Measurements from ENCODE around the gene POU2F2. TPM values are rescaled to one million over a fixed set of nuclear protein-coding genes. Genes with fewer than 3 reads are reported as not detected.

The POU2F2 gene
- total RNA-seq, 1 experiment from 2014 or later, result 2.4 TPM

GRCh38 chr19:42159942-42160341 lies 27.7 kb upstream of the POU2F2 start:
- Histone ChIP-seq H3K4me2 (ENCODE audit: low read length) (no peak overlapping the region), H3K27ac (ENCODE audit: low read length) (no peak overlapping the region), H2AFZ (ENCODE audit: low read length) (no peak overlapping the region), H3K36me3 (ENCODE audit: low read depth, low read length) (no peaks in the 10 kb centered on the region), H3K79me2 (ENCODE audit: low read length) (no peaks in the 10 kb centered on the region), H3K27me3 (ENCODE audit: low read length) (no peaks in the 10 kb centered on the region), H3K4me3 (ENCODE audit: low read length) (no peak overlapping the region), H3K4me1 (ENCODE audit: insufficient read depth, low read length) (no peaks in the 10 kb centered on the region), H4K20me1 (ENCODE audit: low read length) (no peaks in the 10 kb centered on the region), H3K9me2 (replicated peaks; ENCODE audit: low read length) (no peaks in the 10 kb centered on the region), H3F3A (ENCODE audit: low read length, unreplicated experiment) (no peaks in the 10 kb centered on the region), H3K9ac (ENCODE audit: low read length) (no peak overlapping the region), H3K9me3 (ENCODE audit: low read length) (no peaks in the 10 kb centered on the region)
- ChIA-PET CTCF (no interaction called here), POLR2A (ENCODE audit: unreplicated experiment) (no interaction called here)
- ATAC-seq (no peak), DNase-seq (no peak)
- intact Hi-C loops (cut with micrococcal nuclease), result no loop called here
- BruUV-seq (replicated peaks), result no TSS peak
- TF ChIP-seq CTCF (conservative IDR thresholded peaks at IDR 0.05; ENCODE audit: low read depth, low read length), result no peak
- TF ChIP-seq EZH2phosphoT487 (IDR thresholded peaks at IDR 0.05; ENCODE audit: borderline replicate concordance, low read length), result no peak
- no peak for TF ChIP-seq EZH2 (IDR thresholded peaks at IDR 0.05; ENCODE audit: low read length, unreplicated experiment)

- Histone ChIP-seq H3K4me1 (ENCODE audit: insufficient read depth, low read length) (no peaks in the 10 kb centered on the region), H3F3A (ENCODE audit: low read length, unreplicated experiment) (no peaks in the 10 kb centered on the region), H3K9me3 (ENCODE audit: low read length) (no peaks in the 10 kb centered on the region), H3K36me3 (ENCODE audit: low read depth, low read length) (no peaks in the 10 kb centered on the region), H4K20me1 (ENCODE audit: low read length) (no peaks in the 10 kb centered on the region), H2AFZ (ENCODE audit: low read length) (no peak overlapping the region), H3K27ac (ENCODE audit: low read length) (no peak overlapping the region), H3K9me2 (replicated peaks; ENCODE audit: low read length) (no peaks in the 10 kb centered on the region), H3K79me2 (ENCODE audit: low read length) (no peaks in the 10 kb centered on the region), H3K4me2 (ENCODE audit: low read length) (no peak overlapping the region), H3K9ac (ENCODE audit: low read length) (no peak overlapping the region), H3K27me3 (ENCODE audit: low read length) (no peaks in the 10 kb centered on the region), H3K4me3 (ENCODE audit: low read length) (no peak overlapping the region)
- POLR2A ChIA-PET (ENCODE audit: unreplicated experiment), result no interaction called here
- CTCF ChIA-PET, result no interaction called here
- BruUV-seq (replicated peaks), result no TSS peak
- ATAC-seq (no peak), DNase-seq (no peak)
- intact Hi-C loops (cut with micrococcal nuclease), result no loop called here
- TF ChIP-seq CTCF (conservative IDR thresholded peaks at IDR 0.05; ENCODE audit: low read depth, low read length) (no peak), EZH2phosphoT487 (IDR thresholded peaks at IDR 0.05; ENCODE audit: borderline replicate concordance, low read length) (no peak), EZH2 (IDR thresholded peaks at IDR 0.05; ENCODE audit: low read length, unreplicated experiment) (no peak)
These were observed 26.7 kb upstream of the POU2F2 start for GRCh38 chr19:42158926-42159325.

- no peak overlapping the region for H3K4me2 ChIP-seq (ENCODE audit: low read length)
- no peaks in the 10 kb centered on the region for H3K9me2 ChIP-seq (replicated peaks; ENCODE audit: low read length)
- H2AFZ ChIP-seq (ENCODE audit: low read length), result no peak overlapping the region
- intact Hi-C loops (cut with micrococcal nuclease), result no loop called here
- H3K27me3 ChIP-seq (ENCODE audit: low read length), result no peaks in the 10 kb centered on the region
- H3K4me3 ChIP-seq (ENCODE audit: low read length), result no peak overlapping the region
- POLR2A ChIA-PET (ENCODE audit: unreplicated experiment), result no interaction called here
- TF ChIP-seq CTCF (conservative IDR thresholded peaks at IDR 0.05; ENCODE audit: low read depth, low read length) (no peak), EZH2 (IDR thresholded peaks at IDR 0.05; ENCODE audit: low read length, unreplicated experiment) (no peak), EZH2phosphoT487 (IDR thresholded peaks at IDR 0.05; ENCODE audit: borderline replicate concordance, low read length) (no peak)
- BruUV-seq (replicated peaks), result no TSS peak
- H3F3A ChIP-seq (ENCODE audit: low read length, unreplicated experiment), result no peaks in the 10 kb centered on the region
- H3K9me3 ChIP-seq (ENCODE audit: low read length), result no peaks in the 10 kb centered on the region
- H3K27ac ChIP-seq (ENCODE audit: low read length), result no peak overlapping the region
- no peaks in the 10 kb centered on the region for H3K4me1 ChIP-seq (ENCODE audit: insufficient read depth, low read length)
- no peak for DNase-seq
- no peaks in the 10 kb centered on the region for H3K79me2 ChIP-seq (ENCODE audit: low read length)
- H3K36me3 ChIP-seq (ENCODE audit: low read depth, low read length), result no peaks in the 10 kb centered on the region
- no peak for ATAC-seq
- no peaks in the 10 kb centered on the region for H4K20me1 ChIP-seq (ENCODE audit: low read length)
- CTCF ChIA-PET, result no interaction called here
- H3K9ac ChIP-seq (ENCODE audit: low read length), result no peak overlapping the region
These were observed 24.3 kb upstream of the POU2F2 start for GRCh38 chr19:42156571-42156970.
